HEK293T (cell line): ENCODE data around the gene FBLN1.

Experiments
- CTCF ChIA-PET: fragments of 350-600 bp; formaldehyde crosslinking; extraction: SDS; loops from one replicate; lab custom pipeline; 2021; ENCODE audit warnings: antibody characterized with exemption, inconsistent platforms; lab: Yijun Ruan, JAX
- POLR2A ChIA-PET: fragments of 350-600 bp; formaldehyde crosslinking; extraction: SDS; loops from one replicate; lab custom pipeline; 2020; ENCODE audit warnings: antibody characterized with exemption, inconsistent platforms; lab: Yijun Ruan, JAX
- DNase-seq: peaks from one replicate; pipeline ENCODE4 v3.0.0; 2012; ENCODE audit warnings: mixed read lengths; ENCODE audit errors: extremely low spot score
- ARNT ChIP-seq: fragments of 450-650 bp; IDR thresholded peaks from 2 replicates; pipeline ENCODE4 v1.6.1; 2017; ENCODE audit warnings: mild to moderate bottlenecking
- BHLHE40 ChIP-seq: fragments of 450-650 bp; IDR thresholded peaks from 2 replicates; pipeline ENCODE4 v1.6.1; 2016; ENCODE audit warnings: mild to moderate bottlenecking, moderate library complexity, borderline replicate concordance
- CTBP1 ChIP-seq: fragments of 450-650 bp; IDR thresholded peaks from 2 replicates; pipeline ENCODE4 v1.6.1; 2016; ENCODE audit warnings: borderline replicate concordance
- ELF4 ChIP-seq: fragments of 450-650 bp; IDR thresholded peaks from 2 replicates; pipeline ENCODE4 v1.6.1; 2017; ENCODE audit warnings: antibody characterized with exemption
- FOXA1 ChIP-seq: fragments of 450-650 bp; IDR thresholded peaks from 2 replicates; pipeline ENCODE4 v1.6.1; 2016; ENCODE audit warnings: mild to moderate bottlenecking
- FOXK2 ChIP-seq: fragments of 450-650 bp; IDR thresholded peaks from 2 replicates; pipeline ENCODE4 v1.6.1; 2016; ENCODE audit warnings: mild to moderate bottlenecking
- FOXM1 ChIP-seq: fragments of 450-650 bp; IDR thresholded peaks from 2 replicates; pipeline ENCODE4 v1.6.1; 2017; ENCODE audit warnings: mild to moderate bottlenecking, borderline replicate concordance
- HDGF ChIP-seq: fragments of 450-650 bp; IDR thresholded peaks from 2 replicates; pipeline ENCODE4 v1.6.1; 2017; ENCODE audit warnings: antibody characterized with exemption, borderline replicate concordance
- L3MBTL2 ChIP-seq: fragments of 450-650 bp; conservative IDR thresholded peaks from 2 replicates; pipeline ENCODE4 v1.6.1; 2016; ENCODE audit warnings: mild to moderate bottlenecking
- LEF1 ChIP-seq: fragments of 450-650 bp; IDR thresholded peaks from 2 replicates; pipeline ENCODE4 v1.6.1; 2017; ENCODE audit warnings: mild to moderate bottlenecking, borderline replicate concordance
- NFRKB ChIP-seq: fragments of 450-650 bp; IDR thresholded peaks from 2 replicates; pipeline ENCODE4 v1.6.1; 2016; ENCODE audit warnings: mild to moderate bottlenecking, moderate library complexity
- SP1 ChIP-seq: fragments of 450-650 bp; IDR thresholded peaks from 2 replicates; pipeline ENCODE4 v1.6.1; 2017
- SUZ12 ChIP-seq: fragments of 450-650 bp; IDR thresholded peaks from 2 replicates; pipeline ENCODE4 v1.6.1; 2016; ENCODE audit warnings: mild to moderate bottlenecking
- TARDBP ChIP-seq: fragments of 450-650 bp; IDR thresholded peaks from 2 replicates; pipeline ENCODE4 v1.6.1; 2016
- ZNF384 ChIP-seq: fragments of 450-650 bp; IDR thresholded peaks from 2 replicates; pipeline ENCODE4 v1.6.1; 2016
- TF ChIP-seq, protein P1 (sequence below): fragments of 450-650 bp; IDR thresholded peaks from 2 replicates; pipeline ENCODE4 v1.6.1; 2016

Gene FBLN1

DNA sequence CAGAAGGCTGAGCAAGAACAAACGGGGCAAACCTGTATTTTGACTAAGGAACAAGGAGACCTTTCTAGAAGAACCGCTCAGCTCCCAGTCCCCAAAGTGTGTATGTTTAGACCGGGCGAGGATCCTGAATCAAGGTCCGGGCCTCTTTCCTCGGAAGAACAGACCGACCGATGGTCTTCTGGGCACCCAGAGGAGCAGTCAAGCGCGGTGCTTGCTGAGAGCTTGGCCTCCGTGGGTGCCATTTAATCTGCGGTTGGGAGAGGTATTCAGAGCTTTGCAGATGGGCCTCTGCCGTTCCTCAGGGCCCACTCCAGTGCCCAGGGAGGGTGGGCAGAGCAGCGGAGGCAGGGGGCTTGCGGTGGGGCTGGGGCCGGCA, 142.5 kb downstream of the FBLN1 start:
- POLR2A ChIA-PET, result no interaction called here
- TF ChIP-seq, protein P1, sequence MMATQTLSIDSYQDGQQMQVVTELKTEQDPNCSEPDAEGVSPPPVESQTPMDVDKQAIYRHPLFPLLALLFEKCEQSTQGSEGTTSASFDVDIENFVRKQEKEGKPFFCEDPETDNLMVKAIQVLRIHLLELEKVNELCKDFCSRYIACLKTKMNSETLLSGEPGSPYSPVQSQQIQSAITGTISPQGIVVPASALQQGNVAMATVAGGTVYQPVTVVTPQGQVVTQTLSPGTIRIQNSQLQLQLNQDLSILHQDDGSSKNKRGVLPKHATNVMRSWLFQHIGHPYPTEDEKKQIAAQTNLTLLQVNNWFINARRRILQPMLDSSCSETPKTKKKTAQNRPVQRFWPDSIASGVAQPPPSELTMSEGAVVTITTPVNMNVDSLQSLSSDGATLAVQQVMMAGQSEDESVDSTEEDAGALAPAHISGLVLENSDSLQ, result no peak
- TF ChIP-seq LEF1 (no peak), BHLHE40 (no peak), FOXK2 (no peak), HDGF (no peak), ELF4 (no peak), FOXA1 (no peak), TARDBP (no peak), ARNT (no peak), SUZ12 (no peak), CTBP1 (no peak), L3MBTL2 (no peak), SP1 (no peak), ZNF384 (no peak), FOXM1 (no peak), NFRKB (no peak)
- no peak for DNase-seq
- CTCF ChIA-PET, result interaction anchor here (0.9 kb wide), 1 partner anchor 189 kb away, joined by 3 read pairs; no protein-coding TSS in a partner anchor

DNA sequence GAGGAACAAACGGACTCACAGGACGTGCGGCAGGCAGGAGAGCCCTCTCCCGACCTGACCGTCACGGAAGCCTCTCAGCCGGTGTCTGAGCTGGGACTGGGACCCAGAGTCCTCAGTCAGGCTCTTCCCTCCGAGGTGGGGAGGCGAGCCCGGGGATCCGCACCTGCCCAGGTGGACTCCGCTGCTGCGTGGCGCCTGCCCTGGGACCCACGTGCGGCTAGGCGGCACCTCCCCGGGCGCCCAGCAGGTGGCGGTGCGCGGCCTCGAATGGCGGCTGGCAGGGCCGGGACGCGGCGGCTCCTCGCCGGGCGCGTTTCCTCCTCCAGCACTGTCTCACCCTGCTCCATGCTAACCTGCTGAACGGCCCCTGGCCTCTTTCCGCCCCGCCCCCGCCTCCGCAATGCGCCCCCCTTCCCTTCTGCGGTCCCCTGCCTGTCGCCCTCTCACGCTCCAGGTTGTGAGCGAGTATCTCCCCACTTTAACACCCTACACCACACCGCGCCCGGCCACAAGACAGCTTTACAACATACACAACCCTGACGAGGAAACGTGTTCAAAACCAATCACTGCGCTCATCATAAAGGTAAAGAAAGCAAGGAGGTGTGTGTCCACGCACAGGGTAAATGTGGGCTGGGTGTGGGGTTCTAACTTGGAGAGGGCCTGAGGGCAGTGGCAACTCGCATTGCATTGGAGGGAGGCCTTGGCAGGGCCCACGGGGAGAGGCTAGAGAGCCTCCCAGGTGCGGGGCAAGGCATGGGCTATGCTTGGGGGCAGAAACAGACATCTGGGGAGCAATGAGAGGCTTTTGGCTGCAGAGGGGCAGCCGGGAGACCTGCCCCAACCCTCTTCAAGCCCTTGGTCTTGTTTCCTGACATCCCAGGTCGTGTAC, 143.1 kb downstream of the FBLN1 start:
- CTCF ChIA-PET, result interaction anchor here (0.9 kb wide), 1 partner anchor 189 kb away, joined by 3 read pairs; no protein-coding TSS in a partner anchor
- POLR2A ChIA-PET, result no interaction called here
- peak; percentile 57; the same call in 1 of the 2 replicates for TF ChIP-seq L3MBTL2
- no peak for TF ChIP-seq NFRKB
- peak; percentile 91 for DNase-seq

DNA sequence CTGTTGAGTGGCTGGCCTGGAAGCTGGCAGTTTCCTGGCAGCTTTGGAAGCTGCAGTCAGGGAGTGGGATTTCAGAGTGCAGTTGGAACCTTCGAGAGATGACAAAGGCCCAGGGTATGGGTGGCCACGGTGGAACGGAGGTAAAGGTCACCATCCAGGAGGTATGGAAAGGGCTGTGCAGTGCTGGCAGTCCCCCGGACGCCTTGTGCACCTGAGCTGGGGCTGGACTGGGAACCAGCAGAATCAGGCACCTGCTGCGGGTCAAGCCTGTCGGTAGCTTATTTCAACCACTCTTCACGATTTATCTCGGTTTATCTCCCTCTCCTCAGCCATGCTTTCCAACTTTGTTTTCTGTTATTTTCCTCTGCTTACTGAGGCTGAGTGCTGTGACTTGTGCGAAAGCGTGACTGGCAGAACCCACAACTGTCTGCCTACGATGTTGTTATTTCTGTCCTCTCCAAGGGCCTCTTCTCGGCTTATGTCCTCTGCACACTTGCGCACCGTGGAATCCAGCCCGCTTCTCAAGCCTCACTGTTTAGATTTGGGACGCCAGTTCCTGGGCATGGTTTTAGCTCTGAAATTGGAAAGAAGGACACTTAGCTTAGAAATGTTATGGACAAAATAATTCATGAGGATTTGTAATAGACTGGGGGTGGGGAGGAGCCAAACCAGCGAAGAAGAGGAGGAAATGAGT, 145.0 kb downstream of the FBLN1 start:
- CTCF ChIA-PET, result interaction anchor here (0.5 to 1.3 kb wide), 2 partner anchors 8 to 566 kb away, joined by 3 to 4 read pairs; no protein-coding TSS in a partner anchor
- POLR2A ChIA-PET, result interaction anchor here (0.9 kb wide), 1 partner anchor 325 kb away, joined by 3 read pairs; no protein-coding TSS in a partner anchor
- DNase-seq, result no peak
- TF ChIP-seq FOXA1, result no peak
- TF ChIP-seq ARNT, result no peak
- TF ChIP-seq FOXK2, result no peak
- no peak for TF ChIP-seq LEF1
- no peak for TF ChIP-seq CTBP1
- TF ChIP-seq ELF4, result no peak
- no peak for TF ChIP-seq NFRKB
- no peak for TF ChIP-seq HDGF
- TF ChIP-seq FOXM1, result no peak
- no peak for TF ChIP-seq SP1
- TF ChIP-seq, protein P1, result no peak
- no peak for TF ChIP-seq TARDBP
- no peak for TF ChIP-seq SUZ12
- no peak for TF ChIP-seq L3MBTL2
- TF ChIP-seq BHLHE40, result no peak
- TF ChIP-seq ZNF384, result no peak

DNA sequence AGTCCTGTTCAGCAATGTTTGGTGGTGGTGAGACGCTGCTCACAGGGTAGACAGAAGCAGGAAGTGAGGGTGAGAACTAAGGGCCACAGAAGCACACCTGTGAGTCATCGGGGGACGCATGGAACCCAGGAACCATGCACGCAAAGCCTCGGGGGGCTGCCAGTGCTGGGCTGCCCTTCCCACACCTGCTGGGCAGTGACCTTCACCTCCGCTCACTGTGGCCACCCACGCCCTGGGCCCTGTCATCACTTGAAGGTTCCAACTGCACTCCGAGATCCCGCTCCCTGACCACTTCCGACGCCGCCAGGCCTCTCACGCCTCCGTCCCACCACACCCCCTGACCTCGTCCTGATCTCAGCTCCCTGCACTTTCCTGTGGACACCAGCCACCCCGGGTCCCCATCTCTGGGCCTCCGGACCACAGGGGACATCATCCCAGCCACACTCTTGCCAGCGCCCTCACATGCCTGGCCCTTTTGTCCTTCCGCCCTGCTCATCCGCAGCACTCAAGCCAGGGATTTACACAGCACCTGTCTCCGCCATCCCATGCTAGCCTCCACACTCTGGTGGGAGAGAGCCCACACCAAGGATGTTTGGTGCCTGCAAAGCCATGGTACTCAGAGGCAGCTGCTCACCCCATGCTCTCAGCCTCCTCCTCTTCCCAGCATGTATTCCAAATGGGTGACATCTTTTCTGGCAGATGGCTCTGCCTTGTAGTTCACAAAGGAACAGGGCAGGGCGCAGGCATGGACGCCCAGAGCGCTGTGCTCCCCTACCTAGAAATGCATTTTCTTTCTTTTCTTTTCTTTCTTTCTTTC, 145.8 kb downstream of the FBLN1 start:
- ChIA-PET POLR2A (no interaction called here), CTCF (no interaction called here)
- TF ChIP-seq SP1 (no peak), CTBP1 (no peak), ZNF384 (no peak), NFRKB (no peak), BHLHE40 (no peak)
- DNase-seq, result no peak

DNA sequence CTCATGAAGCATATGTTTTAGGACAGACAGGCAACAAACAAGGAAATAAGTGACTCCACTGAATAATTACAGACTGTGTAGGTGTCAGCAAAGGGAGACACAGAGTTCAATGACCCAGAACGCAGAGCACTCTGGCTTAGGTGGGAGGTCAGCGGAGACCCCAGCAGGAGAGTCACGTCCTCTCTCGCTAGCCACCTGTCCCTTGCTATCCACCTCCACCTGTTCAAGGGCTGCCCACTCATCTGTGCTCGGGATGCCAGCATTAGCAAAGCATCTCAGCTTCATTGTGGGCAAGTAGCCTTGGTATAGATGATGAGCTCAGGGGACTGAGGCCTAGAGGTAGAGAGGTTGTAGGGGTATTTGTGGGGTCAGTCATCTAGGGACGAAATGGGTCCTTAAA, 147.1 kb downstream of the FBLN1 start:
- no peak for DNase-seq
- ChIA-PET CTCF (no interaction called here), POLR2A (no interaction called here)
- TF ChIP-seq CTBP1, result no peak
- TF ChIP-seq ZNF384, result no peak
- TF ChIP-seq NFRKB, result no peak
- no peak for TF ChIP-seq ARNT
- no peak for TF ChIP-seq FOXA1
- TF ChIP-seq, protein P1, result no peak
- TF ChIP-seq SP1, result no peak
- no peak for TF ChIP-seq LEF1
- TF ChIP-seq TARDBP, result no peak
- TF ChIP-seq L3MBTL2, result no peak
